Activated T-helper 1 cell treated with anti-CD3 and anti-CD28 coated beads, Interleukin-12 subunit alpha, Interleukin-12 subunit beta, Interleukin-2, Interleukin-4 antibody, amounts not matched to agents 30 ng/mL and 10 ng/mL and 1 ng/mL, durations not matched to agents 14 hours and 24 hours and 36 hours (primary cell): ENCODE measurements around the gene HOXD12. TPM values are rescaled to one million over a fixed set of nuclear protein-coding genes. Genes with fewer than 3 reads are reported as not detected.

Experiments
- DNase-seq: peaks from one replicate; pipeline ENCODE4 v3.0.0; 2021; ENCODE audit warnings: low spot score
- H3K27ac Mint-ChIP-seq: one replicate; pipeline ENCODE4 v1.8.0; 2021; ENCODE audit warnings: mild to moderate bottlenecking, mixed read lengths
- H3K27me3 Mint-ChIP-seq: one replicate; pipeline ENCODE4 v1.8.0; 2022; ENCODE audit warnings: mild to moderate bottlenecking, moderate library complexity, mixed read lengths; ENCODE audit not compliant: insufficient read depth
- H3K36me3 Mint-ChIP-seq: one replicate; pipeline ENCODE4 v1.8.0; 2021; ENCODE audit warnings: low read depth, mixed read lengths
- H3K4me1 Mint-ChIP-seq: one replicate; pipeline ENCODE4 v1.8.0; 2021; ENCODE audit warnings: low read depth, mixed read lengths
- H3K4me3 Mint-ChIP-seq: one replicate; pipeline ENCODE4 v1.8.0; 2021; ENCODE audit warnings: mild to moderate bottlenecking, moderate library complexity, mixed read lengths
- H3K9me3 Mint-ChIP-seq: one replicate; pipeline ENCODE4 v1.8.0; 2021; ENCODE audit warnings: mixed read lengths
- intact Hi-C: fragments of 100-400 bp; cut with micrococcal nuclease; formaldehyde crosslinking; loops from one replicate; pipeline ENCODE4 v1.15.1; 2024
- total RNA-seq: library from RNA; stranded (reverse); gene quantifications from 2 replicates; pipeline ENCODE4 v1.2.3, GENCODE V29; 2022

HOXD12 gene
- total RNA-seq, 1 donor from 2014 or later: not detected

- intact Hi-C loops: loop anchor here (2.0 kb wide), 1 partner anchor 27 kb away; no protein-coding TSS in a partner anchor
- Mint-ChIP-seq H3K4me3 (no peak within 1 kb of the TSS), H3K4me1 (no peaks in the 10 kb centered on the region), H3K36me3 (peaks cover 3% of the 10 kb centered on the region), H3K9me3 (peaks cover 4% of the 10 kb centered on the region), H3K27me3 (peaks cover 84% of the 10 kb centered on the region), H3K27ac (peak within 1 kb of the TSS; percentile 64)
- DNase-seq: no peak
These were observed 15.8 kb upstream of the HOXD12 start, which contains the start of gene EVX2 for GRCh38 chr2:176083796-176084261. TSS of gene EVX2 (minus strand) at chr2:176083962. CDS start at chr2:176083776, 186 bp downstream.

GRCh38 chr2:176084611-176085119, 14.9 kb upstream of the HOXD12 start:
- no peaks in the 10 kb centered on the region for H3K4me1 Mint-ChIP-seq
- H3K27me3 Mint-ChIP-seq: peaks cover 84% of the 10 kb centered on the region
- no peaks in the 10 kb centered on the region for H3K9me3 Mint-ChIP-seq
- H3K4me3 Mint-ChIP-seq: no peak overlapping the region
- intact Hi-C loops: loop anchor here (2.0 kb wide), 1 partner anchor 26 kb away; no protein-coding TSS in a partner anchor
- no peak for DNase-seq
- H3K36me3 Mint-ChIP-seq: no peaks in the 10 kb centered on the region
- peak overlapping the region; percentile 44 for H3K27ac Mint-ChIP-seq

GRCh38 chr2:176085120-176085788, 14.3 kb upstream of the HOXD12 start:
- no peaks in the 10 kb centered on the region for H3K9me3 Mint-ChIP-seq
- no peak overlapping the region for H3K4me3 Mint-ChIP-seq
- H3K27ac Mint-ChIP-seq: peak overlapping the region; percentile 58
- DNase-seq: no peak
- no peaks in the 10 kb centered on the region for H3K36me3 Mint-ChIP-seq
- intact Hi-C loops: loop anchor here (2.0 kb wide), 1 partner anchor 26 kb away; no protein-coding TSS in a partner anchor
- no peaks in the 10 kb centered on the region for H3K4me1 Mint-ChIP-seq
- peaks cover 88% of the 10 kb centered on the region for H3K27me3 Mint-ChIP-seq

- Mint-ChIP-seq H3K27ac (no peak overlapping the region), H3K36me3 (no peaks in the 10 kb centered on the region), H3K4me1 (no peaks in the 10 kb centered on the region), H3K27me3 (peaks cover 91% of the 10 kb centered on the region), H3K9me3 (no peaks in the 10 kb centered on the region), H3K4me3 (no peak overlapping the region)
- intact Hi-C loops: loop anchor here (2.0 kb wide), 2 partner anchors 25 to 395 kb away; no protein-coding TSS in a partner anchor
- no peak for DNase-seq
These were observed 13.5 kb upstream of the HOXD12 start for GRCh38 chr2:176085861-176086771.

GRCh38 chr2:176087330-176088047, 12.1 kb upstream of the HOXD12 start:
- Mint-ChIP-seq H3K27ac (peak overlapping the region; percentile 55), H3K4me3 (no peak overlapping the region), H3K4me1 (peaks cover 6% of the 10 kb centered on the region), H3K9me3 (no peaks in the 10 kb centered on the region), H3K36me3 (no peaks in the 10 kb centered on the region), H3K27me3 (peaks cover 92% of the 10 kb centered on the region)
- intact Hi-C loops: loop anchor here (2.0 kb wide), 1 partner anchor 397 kb away; no protein-coding TSS in a partner anchor
- DNase-seq: no peak

GRCh38 chr2:176088048-176088936, 11.3 kb upstream of the HOXD12 start:
- Mint-ChIP-seq H3K27ac (peak overlapping the region; percentile 55), H3K4me1 (peaks cover 6% of the 10 kb centered on the region), H3K27me3 (peaks cover 88% of the 10 kb centered on the region), H3K4me3 (no peak overlapping the region), H3K9me3 (no peaks in the 10 kb centered on the region), H3K36me3 (no peaks in the 10 kb centered on the region)
- DNase-seq: no peak
- intact Hi-C loops: no loop called here

- Mint-ChIP-seq H3K27me3 (peaks cover 88% of the 10 kb centered on the region), H3K27ac (peak overlapping the region; percentile 16), H3K4me3 (no peak overlapping the region), H3K9me3 (no peaks in the 10 kb centered on the region), H3K4me1 (peaks cover 11% of the 10 kb centered on the region), H3K36me3 (peaks cover 2% of the 10 kb centered on the region)
- no peak for DNase-seq
- intact Hi-C loops: no loop called here
These were observed 10.4 kb upstream of the HOXD12 start for GRCh38 chr2:176088937-176089842.

GRCh38 chr2:176089843-176090395, 9.7 kb upstream of the HOXD12 start:
- peaks cover 90% of the 10 kb centered on the region for H3K27me3 Mint-ChIP-seq
- DNase-seq: no peak
- H3K4me1 Mint-ChIP-seq: peaks cover 11% of the 10 kb centered on the region
- H3K36me3 Mint-ChIP-seq: peaks cover 2% of the 10 kb centered on the region
- no peak overlapping the region for H3K4me3 Mint-ChIP-seq
- intact Hi-C loops: loop anchor here (5.0 kb wide), 1 partner anchor 1748 kb away; no protein-coding TSS in a partner anchor
- no peaks in the 10 kb centered on the region for H3K9me3 Mint-ChIP-seq
- no peak overlapping the region for H3K27ac Mint-ChIP-seq

GRCh38 chr2:176090862-176091261, 8.7 kb upstream of the HOXD12 start:
- no peak overlapping the region for H3K4me3 Mint-ChIP-seq
- peaks cover 89% of the 10 kb centered on the region for H3K27me3 Mint-ChIP-seq
- DNase-seq: no peak
- peaks cover 2% of the 10 kb centered on the region for H3K36me3 Mint-ChIP-seq
- intact Hi-C loops: loop anchor here (5.0 kb wide), 1 partner anchor 1749 kb away; no protein-coding TSS in a partner anchor
- H3K9me3 Mint-ChIP-seq: no peaks in the 10 kb centered on the region
- H3K27ac Mint-ChIP-seq: peak overlapping the region; percentile 19
- H3K4me1 Mint-ChIP-seq: peaks cover 11% of the 10 kb centered on the region

GRCh38 chr2:176091329-176092258, 8.0 kb upstream of the HOXD12 start:
- no peaks in the 10 kb centered on the region for H3K9me3 Mint-ChIP-seq
- H3K4me1 Mint-ChIP-seq: peaks cover 14% of the 10 kb centered on the region
- H3K36me3 Mint-ChIP-seq: peaks cover 2% of the 10 kb centered on the region
- no peak overlapping the region for H3K4me3 Mint-ChIP-seq
- intact Hi-C loops: loop anchor here (5.0 kb wide), 1 partner anchor 1749 kb away; no protein-coding TSS in a partner anchor
- H3K27ac Mint-ChIP-seq: peak overlapping the region; percentile 67
- no peak for DNase-seq
- H3K27me3 Mint-ChIP-seq: peaks cover 90% of the 10 kb centered on the region
